Measurements from ENCODE around the gene FNDC3A.
"Not testable (repeated sequence)": the region's sequence is repeated elsewhere in the genome, so short reads cannot be mapped to it uniquely, and the experiment has no call there.

The FNDC3A gene

DNA sequence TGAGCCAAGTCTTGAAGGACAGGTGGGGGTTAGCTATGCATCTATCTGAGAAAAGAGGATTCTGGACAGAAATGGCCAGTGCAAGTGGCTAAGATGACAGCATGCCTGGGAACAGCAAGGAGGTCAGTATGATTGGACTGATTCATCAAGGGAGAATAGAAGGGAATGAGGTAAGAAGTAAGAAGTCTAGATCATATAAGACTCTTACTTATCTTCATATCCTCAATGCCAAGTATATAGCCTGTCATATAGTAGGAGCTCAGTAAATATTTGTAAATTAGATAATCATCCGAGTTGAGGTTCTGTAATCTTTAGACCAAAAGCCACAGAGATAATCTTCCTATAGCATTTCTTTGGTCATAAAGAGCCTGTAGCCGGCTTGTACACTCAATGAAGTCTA, 141.2 kb downstream of the FNDC3A start:
- H3K4me3 ChIP-seq (ENCODE audit: low read length) = no peak overlapping the region
- H3K4me1 ChIP-seq (ENCODE audit: insufficient read depth, low read length) = peaks cover 13% of the 10 kb centered on the region
- peaks cover 13% of the 10 kb centered on the region for H3K9me3 ChIP-seq (ENCODE audit: low read length)
- H2AFZ ChIP-seq (ENCODE audit: low read depth, low read length) = no peak overlapping the region
- H3K27me3 ChIP-seq (ENCODE audit: insufficient read depth, low read length) = no peaks in the 10 kb centered on the region
- H3K36me3 ChIP-seq (ENCODE audit: insufficient read depth, low read length) = peaks cover 51% of the 10 kb centered on the region

DNA sequence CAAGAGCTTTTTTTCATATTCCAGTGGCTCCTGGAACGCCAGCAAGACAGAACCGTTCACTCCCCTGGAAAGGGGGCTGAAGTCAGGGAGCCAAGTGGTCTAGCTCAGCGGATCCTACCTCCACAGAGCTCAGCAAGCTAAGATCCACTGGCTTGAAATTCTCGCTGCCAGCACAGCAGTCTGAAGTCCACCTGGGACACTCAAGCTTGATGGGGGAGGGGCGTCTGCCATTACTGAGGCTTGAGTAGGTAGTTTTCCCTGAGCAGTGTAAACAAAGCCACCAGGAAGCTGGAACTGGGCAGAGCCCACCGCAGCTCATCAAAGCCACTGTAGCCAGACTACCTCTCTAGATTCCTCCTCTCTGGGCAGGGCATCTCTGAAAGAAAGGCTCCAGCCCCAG, 142.7 kb downstream of the FNDC3A start:
- H3K36me3 ChIP-seq (ENCODE audit: insufficient read depth, low read length) = peaks cover 51% of the 10 kb centered on the region
- H3K4me1 ChIP-seq (ENCODE audit: insufficient read depth, low read length); H3K4me3 ChIP-seq (ENCODE audit: low read length); H3K27me3 ChIP-seq (ENCODE audit: insufficient read depth, low read length); H2AFZ ChIP-seq (ENCODE audit: low read depth, low read length): not testable (repeated sequence)
- H3K9me3 ChIP-seq (ENCODE audit: low read length) = peaks cover 13% of the 10 kb centered on the region

DNA sequence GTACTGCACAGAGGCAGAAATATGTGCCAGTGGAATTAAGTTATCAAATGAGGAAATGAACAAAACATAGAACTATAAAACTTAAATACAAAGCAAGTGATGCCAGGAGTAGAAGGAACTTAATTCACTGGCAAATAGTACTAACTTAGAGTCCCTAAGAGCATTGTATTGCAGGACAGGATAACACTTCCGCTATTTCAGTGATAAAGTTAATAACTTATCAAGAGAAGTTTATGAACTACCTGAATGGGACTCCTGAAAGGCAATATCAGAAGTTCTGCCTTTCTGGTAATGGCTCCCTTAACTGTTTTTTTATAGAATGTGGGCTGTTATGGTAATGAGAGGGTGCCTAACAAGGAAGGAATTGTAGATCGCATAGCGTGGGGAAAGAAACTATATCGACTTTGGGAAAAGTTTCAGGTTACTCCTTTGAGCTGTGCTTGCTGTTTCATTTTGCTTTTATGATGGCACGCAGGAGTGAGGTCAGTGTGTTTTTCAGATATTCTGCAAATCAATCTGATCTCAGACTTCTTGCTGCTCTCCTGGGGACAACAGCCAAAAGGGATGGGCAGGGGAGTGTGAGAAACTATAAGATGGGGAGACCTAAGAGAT, 149.1 kb downstream of the FNDC3A start:
- H3K9me3 ChIP-seq (ENCODE audit: low read length) = no peaks in the 10 kb centered on the region
- H3K4me3 ChIP-seq (ENCODE audit: low read length) = no peak overlapping the region
- no peaks in the 10 kb centered on the region for H3K4me1 ChIP-seq (ENCODE audit: insufficient read depth, low read length)
- no peak overlapping the region for H2AFZ ChIP-seq (ENCODE audit: low read depth, low read length)
- H3K36me3 ChIP-seq (ENCODE audit: insufficient read depth, low read length) = peaks cover 4% of the 10 kb centered on the region
- H3K27me3 ChIP-seq (ENCODE audit: insufficient read depth, low read length) = no peaks in the 10 kb centered on the region

DNA sequence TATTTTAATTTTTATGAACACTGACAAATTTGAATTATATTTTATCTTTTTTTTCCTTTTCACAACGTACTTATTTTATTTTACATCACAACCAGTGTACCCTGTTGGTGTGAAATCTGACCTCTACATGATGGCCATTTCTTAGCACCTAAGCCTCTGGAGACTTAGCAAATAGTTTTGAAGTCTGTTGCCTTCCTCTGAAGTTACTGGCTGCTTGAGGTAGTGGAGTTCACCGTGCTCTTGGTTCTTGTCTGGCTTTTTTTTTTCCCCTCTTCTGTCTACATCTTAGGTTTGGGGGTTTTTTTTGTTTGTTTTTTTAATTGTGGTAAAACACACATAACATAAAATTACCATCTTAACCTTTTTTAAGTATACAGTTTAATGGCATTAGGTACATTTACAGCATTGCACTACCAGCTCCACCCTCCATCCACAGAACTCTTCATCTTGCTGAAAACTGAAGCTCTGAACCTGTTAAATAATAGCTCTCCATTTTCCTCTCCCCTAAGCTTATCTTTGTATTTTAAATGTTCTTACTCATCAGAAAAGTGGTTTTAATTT, 150.3 kb downstream of the FNDC3A start:
- H3K36me3 ChIP-seq (ENCODE audit: insufficient read depth, low read length) = peaks cover 5% of the 10 kb centered on the region
- H2AFZ ChIP-seq (ENCODE audit: low read depth, low read length) = no peak overlapping the region
- H3K4me3 ChIP-seq (ENCODE audit: low read length) = no peak overlapping the region
- H3K27me3 ChIP-seq (ENCODE audit: insufficient read depth, low read length) = no peaks in the 10 kb centered on the region
- no peaks in the 10 kb centered on the region for H3K9me3 ChIP-seq (ENCODE audit: low read length)
- no peaks in the 10 kb centered on the region for H3K4me1 ChIP-seq (ENCODE audit: insufficient read depth, low read length)

DNA sequence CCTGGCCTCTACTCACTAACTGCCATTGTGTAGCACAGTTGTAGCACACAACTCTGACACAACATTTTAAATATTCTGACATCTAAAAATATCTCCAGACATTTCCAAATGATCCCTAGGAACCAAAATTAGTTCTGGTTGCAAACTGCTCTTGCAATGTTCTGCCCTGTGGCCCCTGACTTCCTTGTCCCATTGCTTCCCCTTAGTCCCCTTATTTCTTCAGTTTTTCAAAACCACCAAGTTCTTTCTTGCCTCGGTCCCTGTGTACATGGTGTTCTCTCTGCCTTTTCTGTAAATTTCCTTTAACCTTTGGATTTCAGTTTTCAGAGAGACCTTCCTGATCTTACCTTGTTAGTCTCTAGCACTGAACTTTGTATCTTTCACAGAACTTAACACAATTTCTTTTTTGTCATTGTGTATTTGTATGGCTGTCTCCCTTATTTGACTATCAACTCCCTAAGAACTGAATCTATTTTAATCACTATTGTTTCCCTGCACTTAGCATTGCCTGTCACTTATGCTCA, 156.8 kb downstream of the FNDC3A start:
- no peak overlapping the region for H2AFZ ChIP-seq (ENCODE audit: low read depth, low read length)
- H3K4me1 ChIP-seq (ENCODE audit: insufficient read depth, low read length) = no peaks in the 10 kb centered on the region
- peaks cover 60% of the 10 kb centered on the region for H3K36me3 ChIP-seq (ENCODE audit: insufficient read depth, low read length)
- H3K4me3 ChIP-seq (ENCODE audit: low read length) = no peak overlapping the region
- no peaks in the 10 kb centered on the region for H3K27me3 ChIP-seq (ENCODE audit: insufficient read depth, low read length)
- no peaks in the 10 kb centered on the region for H3K9me3 ChIP-seq (ENCODE audit: low read length)

DNA sequence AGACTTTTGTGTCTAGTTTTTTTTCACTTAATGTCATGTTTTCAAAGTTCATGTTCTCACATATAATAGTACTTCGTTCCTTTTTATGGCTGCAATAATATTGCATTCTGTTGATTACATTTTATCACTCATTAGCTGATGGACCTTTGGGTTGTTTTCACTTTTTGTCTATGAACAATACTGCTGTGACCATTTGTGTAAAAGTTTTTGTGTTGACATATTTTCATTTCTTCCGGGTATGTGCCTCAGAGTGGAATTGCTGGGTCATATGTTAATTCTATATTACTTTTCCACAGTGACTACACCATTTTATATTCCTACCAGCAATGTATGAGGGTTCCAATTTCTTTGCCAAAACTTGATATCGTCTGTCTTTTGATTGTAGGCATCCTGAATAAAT, 158.6 kb downstream of the FNDC3A start:
- H2AFZ ChIP-seq (ENCODE audit: low read depth, low read length) = no peak overlapping the region
- H3K4me1 ChIP-seq (ENCODE audit: insufficient read depth, low read length) = no peaks in the 10 kb centered on the region
- H3K4me3 ChIP-seq (ENCODE audit: low read length) = no peak overlapping the region
- peaks cover 69% of the 10 kb centered on the region for H3K36me3 ChIP-seq (ENCODE audit: insufficient read depth, low read length)
- H3K27me3 ChIP-seq (ENCODE audit: insufficient read depth, low read length) = no peaks in the 10 kb centered on the region
- no peaks in the 10 kb centered on the region for H3K9me3 ChIP-seq (ENCODE audit: low read length)

DNA sequence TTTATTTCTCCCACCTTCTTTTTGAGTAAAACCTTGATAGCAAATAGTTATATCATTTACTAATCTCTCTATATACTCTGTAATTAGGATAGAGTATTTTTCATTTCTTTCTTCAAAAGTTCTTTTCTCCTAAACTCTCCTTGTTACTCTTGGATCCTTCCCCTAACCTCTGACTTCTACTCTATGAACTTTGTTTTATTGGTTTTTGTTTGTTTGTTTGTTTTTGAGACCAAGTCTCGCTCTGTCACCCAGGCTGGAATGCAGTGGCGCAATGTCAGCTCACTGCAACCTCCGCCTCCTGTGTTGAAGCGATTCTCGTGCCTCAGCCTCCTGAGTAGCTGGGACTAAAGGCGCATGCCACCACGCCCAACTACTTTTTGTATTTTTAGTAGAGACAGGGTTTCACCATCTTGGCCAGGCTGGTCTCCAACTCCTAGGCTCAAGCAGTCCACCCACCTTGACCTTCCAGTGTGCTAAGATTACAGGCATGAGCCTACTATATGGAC, 161.5 kb downstream of the FNDC3A start:
- H3K4me1 ChIP-seq (ENCODE audit: insufficient read depth, low read length); H3K9me3 ChIP-seq (ENCODE audit: low read length); H3K4me3 ChIP-seq (ENCODE audit: low read length); H2AFZ ChIP-seq (ENCODE audit: low read depth, low read length); H3K27me3 ChIP-seq (ENCODE audit: insufficient read depth, low read length): not testable (repeated sequence)
- H3K36me3 ChIP-seq (ENCODE audit: insufficient read depth, low read length) = peaks cover 79% of the 10 kb centered on the region

DNA sequence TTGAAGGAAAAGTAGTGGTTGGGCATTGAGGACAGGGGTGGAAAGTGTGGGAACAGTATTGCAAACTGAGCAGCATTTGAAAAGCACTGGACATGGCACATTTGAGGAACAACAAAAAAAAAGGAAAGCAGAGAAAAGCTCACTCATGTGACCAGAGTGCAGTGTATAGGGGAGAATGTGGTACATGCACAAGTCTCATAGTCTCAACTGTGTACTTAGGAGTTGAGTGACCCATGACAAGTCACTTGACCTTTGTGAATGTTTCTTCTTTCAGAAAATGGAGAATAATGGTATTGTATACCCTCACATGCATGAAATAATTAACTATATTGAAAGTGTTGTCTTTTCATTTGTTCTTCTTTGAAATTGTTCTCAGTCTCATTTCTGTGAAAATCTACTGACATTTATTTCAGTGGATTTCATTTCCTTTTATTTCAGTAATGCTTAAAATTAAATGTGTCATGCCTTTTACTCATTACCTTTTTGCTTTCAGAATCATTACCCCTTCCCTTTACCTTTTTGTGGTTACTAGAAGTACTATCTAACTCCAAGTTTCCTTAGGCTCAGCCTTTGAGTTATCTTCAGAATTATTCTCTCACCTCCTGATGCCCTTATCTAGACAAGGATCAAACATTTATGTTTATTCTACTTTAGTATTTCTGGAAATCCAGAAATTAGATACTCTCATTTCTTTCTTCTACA, 165.3 kb downstream of the FNDC3A start:
- Histone ChIP-seq H3K36me3 (ENCODE audit: insufficient read depth, low read length) (peaks cover 75% of the 10 kb centered on the region), H2AFZ (ENCODE audit: low read depth, low read length) (no peak overlapping the region), H3K4me1 (ENCODE audit: insufficient read depth, low read length) (no peaks in the 10 kb centered on the region), H3K4me3 (ENCODE audit: low read length) (no peak overlapping the region), H3K27me3 (ENCODE audit: insufficient read depth, low read length) (no peaks in the 10 kb centered on the region), H3K9me3 (ENCODE audit: low read length) (peaks cover 2% of the 10 kb centered on the region)

DNA sequence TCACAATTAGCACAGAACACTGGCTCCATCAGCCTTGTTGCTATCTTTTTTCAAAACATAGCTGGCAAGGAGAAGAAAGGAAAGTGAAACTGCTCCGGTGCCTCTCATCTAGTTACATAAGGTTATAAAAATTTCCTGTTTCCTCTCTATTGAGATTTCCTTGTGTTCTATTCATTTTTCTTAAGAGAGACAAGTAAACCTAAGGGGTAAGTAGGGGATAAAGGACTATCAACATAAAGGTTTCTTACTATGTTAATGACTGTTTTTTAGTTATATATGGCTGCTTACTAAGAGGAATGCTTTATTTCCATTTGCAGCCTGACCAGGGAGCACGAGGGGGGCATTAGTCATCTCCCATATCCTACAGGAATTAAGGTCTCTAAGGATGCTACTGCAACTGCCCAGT, 171.2 kb downstream of the FNDC3A start:
- no peak overlapping the region for H3K4me3 ChIP-seq (ENCODE audit: low read length)
- H3K36me3 ChIP-seq (ENCODE audit: insufficient read depth, low read length) = peaks cover 65% of the 10 kb centered on the region
- peaks cover 20% of the 10 kb centered on the region for H3K9me3 ChIP-seq (ENCODE audit: low read length)
- no peaks in the 10 kb centered on the region for H3K27me3 ChIP-seq (ENCODE audit: insufficient read depth, low read length)
- H3K4me1 ChIP-seq (ENCODE audit: insufficient read depth, low read length) = no peaks in the 10 kb centered on the region
- no peak overlapping the region for H2AFZ ChIP-seq (ENCODE audit: low read depth, low read length)

DNA sequence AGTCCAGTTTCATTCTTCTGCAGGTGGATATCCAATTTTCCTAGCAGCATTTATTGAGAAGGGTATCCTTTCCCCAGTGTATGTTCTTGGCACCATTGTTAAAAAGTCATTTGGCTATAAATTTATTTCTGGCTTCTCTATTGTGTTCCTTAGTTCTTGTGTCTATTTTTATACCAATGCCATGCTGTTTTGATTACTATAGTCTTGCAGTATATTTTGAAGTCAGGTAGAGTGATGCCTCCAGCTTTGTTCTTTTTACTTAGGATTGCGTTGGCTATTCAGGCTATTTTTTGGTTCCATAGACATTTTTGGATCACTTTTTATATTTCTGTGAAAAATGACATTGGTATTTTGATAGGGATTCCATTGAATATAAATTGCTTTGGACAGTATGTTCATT, 172.7 kb downstream of the FNDC3A start:
- Histone ChIP-seq H3K4me3 (ENCODE audit: low read length) (no peak overlapping the region), H3K4me1 (ENCODE audit: insufficient read depth, low read length) (no peaks in the 10 kb centered on the region), H3K36me3 (ENCODE audit: insufficient read depth, low read length) (peaks cover 60% of the 10 kb centered on the region), H2AFZ (ENCODE audit: low read depth, low read length) (no peak overlapping the region), H3K9me3 (ENCODE audit: low read length) (peaks cover 22% of the 10 kb centered on the region), H3K27me3 (ENCODE audit: insufficient read depth, low read length) (no peaks in the 10 kb centered on the region)

DNA sequence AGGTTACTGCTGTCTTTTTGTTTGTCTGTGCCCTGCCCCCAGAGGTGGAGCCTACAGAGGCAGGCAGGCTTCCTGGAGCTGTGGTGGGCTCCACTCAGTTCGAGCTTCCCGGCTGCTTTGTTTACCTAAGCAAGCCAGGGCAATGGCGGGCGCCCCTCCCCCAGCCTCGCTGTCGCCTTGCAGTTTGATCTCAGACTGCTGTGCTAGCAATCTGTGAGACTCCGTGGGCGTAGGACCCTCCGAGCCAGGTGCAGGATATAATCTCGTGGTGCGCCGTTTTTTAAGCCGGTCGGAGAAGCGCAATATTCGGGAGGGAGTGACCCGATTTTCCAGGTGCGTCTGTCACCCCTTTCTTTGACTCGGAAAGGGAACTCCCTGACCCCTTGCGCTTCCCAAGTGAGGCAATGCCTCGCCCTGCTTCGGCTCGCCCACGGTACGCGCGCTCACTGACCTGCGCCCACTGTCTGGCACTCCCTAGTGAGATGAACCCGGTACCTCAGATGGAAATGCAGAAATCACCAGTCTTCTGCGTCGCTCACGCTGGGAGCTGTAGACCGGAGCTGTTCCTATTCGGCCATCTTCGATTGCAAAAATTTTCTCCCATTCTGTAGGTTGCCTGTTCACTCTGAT, 182.4 kb downstream of the FNDC3A start:
- not testable (repeated sequence) for H2AFZ ChIP-seq (ENCODE audit: low read depth, low read length); H3K9me3 ChIP-seq (ENCODE audit: low read length); H3K27me3 ChIP-seq (ENCODE audit: insufficient read depth, low read length); H3K4me1 ChIP-seq (ENCODE audit: insufficient read depth, low read length); H3K4me3 ChIP-seq (ENCODE audit: low read length); H3K36me3 ChIP-seq (ENCODE audit: insufficient read depth, low read length)

DNA sequence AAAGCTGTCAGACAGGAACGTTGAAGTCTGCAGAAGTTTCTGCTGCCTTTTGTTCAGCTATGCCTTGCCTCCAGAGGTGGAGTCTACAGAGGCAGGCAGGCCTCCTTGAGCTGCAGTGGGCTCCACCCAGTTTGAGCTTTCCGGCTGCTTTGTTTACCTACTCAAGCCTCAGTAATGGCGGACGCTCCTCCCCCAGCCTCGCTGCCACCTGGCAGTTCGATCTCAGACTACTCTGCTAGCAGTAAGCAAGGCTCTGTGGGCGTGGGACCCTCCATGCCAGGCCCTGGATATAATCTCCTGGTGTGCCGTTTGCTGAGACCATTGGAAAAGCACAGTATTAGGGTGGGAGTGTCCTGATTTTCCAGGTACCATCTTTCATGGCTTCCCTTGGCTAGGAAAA, 187.4 kb downstream of the FNDC3A start:
- H3K27me3 ChIP-seq (ENCODE audit: insufficient read depth, low read length); H3K4me1 ChIP-seq (ENCODE audit: insufficient read depth, low read length); H2AFZ ChIP-seq (ENCODE audit: low read depth, low read length); H3K4me3 ChIP-seq (ENCODE audit: low read length): not testable (repeated sequence)
- H3K36me3 ChIP-seq (ENCODE audit: insufficient read depth, low read length) = peaks cover 28% of the 10 kb centered on the region
- H3K9me3 ChIP-seq (ENCODE audit: low read length) = peaks cover 31% of the 10 kb centered on the region

DNA sequence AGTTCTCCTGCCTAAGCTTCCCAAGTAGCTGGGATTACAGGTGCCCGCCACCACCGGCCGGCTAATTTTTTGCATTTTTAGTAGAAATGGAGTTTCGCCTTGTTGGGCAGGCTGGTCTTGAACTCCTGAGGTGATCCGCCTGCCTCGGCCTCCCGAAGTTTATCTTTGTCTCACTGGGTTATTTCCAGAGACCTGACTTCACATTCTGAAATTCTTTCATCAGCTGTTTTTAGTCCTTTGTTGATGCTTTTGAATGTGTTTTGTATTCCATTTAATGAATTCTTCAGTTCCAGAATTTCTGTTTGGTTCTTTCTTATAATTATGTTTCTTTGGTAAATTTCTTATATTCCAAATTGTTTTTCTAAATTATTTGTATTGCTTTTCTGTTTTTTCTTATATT, 189.0 kb downstream of the FNDC3A start:
- no peak overlapping the region for H2AFZ ChIP-seq (ENCODE audit: low read depth, low read length)
- no peaks in the 10 kb centered on the region for H3K4me1 ChIP-seq (ENCODE audit: insufficient read depth, low read length)
- no peaks in the 10 kb centered on the region for H3K27me3 ChIP-seq (ENCODE audit: insufficient read depth, low read length)
- no peak overlapping the region for H3K4me3 ChIP-seq (ENCODE audit: low read length)
- H3K36me3 ChIP-seq (ENCODE audit: insufficient read depth, low read length) = peaks cover 28% of the 10 kb centered on the region
- H3K9me3 ChIP-seq (ENCODE audit: low read length) = peaks cover 29% of the 10 kb centered on the region
